Measurements from ENCODE around the gene SUSD1.

SUSD1 gene

GRCh38 chr9:112035166-112035826, 139.8 kb downstream of the SUSD1 start:
- no peak for DNase-seq

DNA sequence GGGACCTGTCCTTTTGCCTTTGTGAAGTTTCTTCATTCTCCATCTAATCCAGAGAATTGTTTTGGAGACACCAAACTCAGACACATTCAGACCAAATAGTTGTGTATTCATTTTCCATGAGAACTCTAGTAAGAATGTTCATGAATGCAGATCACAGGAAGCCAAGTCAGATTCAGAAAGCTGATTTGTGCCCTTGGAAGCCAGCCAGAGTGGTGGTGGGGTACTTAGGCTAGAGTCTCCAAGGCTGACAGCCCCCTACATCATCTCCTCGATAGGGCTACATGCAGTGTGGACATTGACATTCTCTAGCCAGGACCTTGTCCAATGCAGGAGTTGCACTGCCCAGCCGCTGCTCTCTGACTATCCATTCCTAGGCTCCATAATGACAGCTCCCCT, 140.9 kb downstream of the SUSD1 start:
- DNase-seq: no peak

GRCh38 chr9:112033237-112034215, 141.6 kb downstream of the SUSD1 start:
- DNase-seq: no peak

DNA sequence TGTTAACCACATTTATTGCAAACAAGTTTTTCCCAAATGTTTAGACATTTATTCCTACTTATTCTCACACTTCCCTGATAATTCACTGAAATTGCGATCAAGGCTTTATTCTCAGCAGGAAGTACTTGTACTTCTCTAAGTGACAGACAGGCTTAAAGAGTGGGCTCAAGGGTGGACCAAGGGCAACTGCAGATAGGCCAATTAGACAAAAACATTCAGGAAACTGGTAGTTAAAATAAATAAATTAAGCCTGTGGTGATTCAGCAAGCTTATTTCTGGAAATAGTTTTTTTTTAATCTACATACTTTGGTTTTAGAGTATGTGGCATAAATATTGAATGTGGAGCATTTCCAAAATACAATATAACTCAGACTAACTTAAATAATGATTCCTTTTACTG, 142.4 kb downstream of the SUSD1 start:
- no peak for DNase-seq

- no peak for DNase-seq
Measured at GRCh38 chr9:112032009-112032408, 143.1 kb downstream of the SUSD1 start.

DNA sequence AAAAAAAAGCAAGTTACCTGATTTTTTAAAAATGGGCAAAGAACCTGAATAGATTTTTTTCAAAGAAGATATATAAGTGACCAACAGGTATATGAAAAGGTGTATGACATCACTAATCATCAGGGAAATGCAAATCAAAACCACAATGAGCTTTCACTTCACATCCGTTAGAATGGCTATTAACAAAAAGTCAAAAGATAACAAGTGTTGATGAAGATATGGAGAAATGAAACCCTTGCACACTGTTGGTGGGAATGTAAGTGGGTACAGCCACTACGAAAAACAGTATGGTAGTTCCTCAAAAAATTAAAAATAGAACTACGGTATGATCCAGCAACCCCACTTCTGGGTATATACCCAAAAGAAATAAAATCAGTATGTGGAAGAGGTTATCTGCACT, 143.7 kb downstream of the SUSD1 start:
- no peak for DNase-seq

GRCh38 chr9:112029921-112030444, 145.1 kb downstream of the SUSD1 start:
- DNase-seq: no peak

DNA sequence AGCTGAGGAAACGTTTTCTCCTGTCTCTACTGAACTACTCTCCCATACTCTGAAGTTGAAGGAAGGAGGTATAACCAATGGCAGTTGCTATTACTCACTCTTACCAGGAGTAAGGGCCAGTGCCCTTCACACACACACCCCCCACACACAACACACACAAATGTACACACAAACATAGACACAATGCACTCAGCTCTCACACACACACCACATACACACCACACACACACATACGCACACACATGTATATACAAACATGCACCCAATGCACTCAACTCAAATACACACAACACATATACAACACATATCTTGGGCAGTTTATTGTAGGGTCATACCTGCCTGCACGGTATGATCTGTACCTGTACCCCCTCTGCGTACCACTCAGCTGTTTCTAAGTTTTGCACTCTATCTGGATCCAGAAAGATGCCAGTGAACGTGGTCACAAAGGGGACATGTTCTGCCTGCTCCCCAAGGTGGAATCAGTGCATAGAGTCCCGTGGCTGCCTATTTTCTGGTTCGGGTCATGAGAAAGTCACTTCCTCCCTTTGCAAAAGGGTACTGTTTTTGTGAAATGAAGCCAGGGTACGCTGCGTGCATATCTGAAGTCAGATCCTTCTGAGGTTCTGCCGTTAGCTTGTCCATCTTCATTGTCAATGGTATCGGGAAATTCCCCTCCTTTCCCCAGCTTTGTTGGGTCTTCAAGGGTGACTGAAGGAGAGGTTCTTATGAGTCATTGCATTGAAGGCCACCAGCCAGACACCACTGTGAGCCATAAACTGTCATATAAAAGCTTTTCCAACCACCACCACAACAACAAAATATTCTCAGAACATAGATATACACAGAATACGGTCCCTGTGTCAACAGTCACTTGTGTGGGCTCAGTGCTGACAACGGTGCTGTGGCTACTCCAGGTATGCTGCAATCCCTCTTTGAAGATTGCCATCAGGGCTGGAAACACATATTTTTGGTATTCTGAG, 146.6 kb downstream of the SUSD1 start:
- DNase-seq: no peak

GRCh38 chr9:112025850-112026249, 149.2 kb downstream of the SUSD1 start:
- no peak for DNase-seq

DNA sequence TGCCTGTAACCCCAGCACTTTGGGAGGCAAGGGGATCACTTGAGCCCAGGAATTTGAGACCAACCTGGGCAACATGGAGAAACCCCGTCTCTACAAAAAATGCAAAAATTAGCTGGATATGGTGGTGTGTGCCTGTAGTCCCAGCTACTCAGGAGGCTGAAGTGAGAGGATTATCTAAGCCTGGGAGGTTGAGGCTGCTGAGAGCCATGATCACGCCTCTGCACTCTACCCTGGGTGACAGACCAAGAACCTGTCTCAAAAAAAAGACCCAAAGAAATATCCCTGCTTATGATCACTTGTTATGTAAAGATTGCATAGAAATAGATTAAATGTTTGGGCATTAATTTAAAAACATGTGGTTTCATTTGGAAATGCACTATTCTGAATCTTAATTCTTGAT, 153.4 kb downstream of the SUSD1 start:
- no peak for DNase-seq

DNA sequence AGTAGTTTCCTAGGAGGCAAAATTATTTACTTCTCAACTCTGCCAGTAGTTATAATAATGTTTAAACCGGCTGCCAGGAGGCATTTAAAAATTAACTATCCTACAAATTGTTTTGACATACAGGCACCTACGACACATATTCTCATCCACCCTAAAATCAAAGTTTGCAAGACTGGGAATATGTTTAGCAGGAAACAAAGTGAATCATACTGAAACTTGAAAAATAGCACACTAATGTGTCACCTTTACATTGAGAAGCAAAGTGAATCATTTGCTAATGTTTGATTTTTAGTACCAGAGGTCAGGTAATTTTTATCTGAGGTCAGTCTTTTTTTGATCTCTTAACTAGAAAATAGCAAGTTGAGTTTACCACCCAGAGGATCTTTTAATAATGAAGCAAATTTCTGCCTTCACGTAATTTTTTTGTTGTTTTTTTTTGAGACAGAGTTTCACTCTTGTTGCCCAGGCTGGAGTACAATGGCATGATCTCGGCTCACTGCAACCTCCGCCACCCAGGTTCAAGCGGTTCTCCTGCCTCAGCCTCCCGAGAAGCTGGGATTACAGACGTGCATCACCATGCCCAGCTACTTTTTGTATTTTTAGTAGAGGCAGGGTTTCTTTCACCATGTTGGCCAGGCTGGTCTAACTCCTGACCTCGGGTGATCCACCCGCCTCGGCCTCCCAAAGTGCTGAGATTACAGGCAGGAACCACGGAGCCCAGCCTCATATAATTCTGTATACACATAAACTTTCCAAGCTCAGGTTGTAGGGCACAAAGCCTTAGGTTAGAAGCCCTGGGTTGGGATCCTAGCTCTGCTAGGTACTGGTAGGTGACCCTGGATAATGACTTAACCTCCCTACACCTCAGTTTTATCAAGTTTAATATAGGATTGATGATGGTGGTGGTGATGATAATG, 154.2 kb downstream of the SUSD1 start:
- DNase-seq: no peak

DNA sequence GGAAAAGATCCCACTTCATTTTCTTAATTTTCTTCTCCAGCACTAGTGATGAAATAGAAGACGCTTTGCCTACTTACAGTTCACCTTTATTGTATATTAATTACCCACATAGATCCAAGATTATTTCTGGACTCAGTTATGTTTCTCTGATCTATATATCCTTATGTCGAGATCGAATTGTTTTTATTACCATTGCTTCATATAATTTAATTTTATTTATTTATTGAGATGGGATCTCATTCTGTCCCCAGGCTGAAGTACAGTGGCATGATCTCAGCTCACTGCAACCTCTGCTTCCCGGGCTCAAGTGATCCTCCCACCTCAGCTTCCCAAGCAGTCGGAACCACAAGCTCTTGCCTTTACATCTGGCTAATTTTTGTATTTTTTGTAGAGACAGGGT, 157.2 kb downstream of the SUSD1 start:
- DNase-seq: no peak

DNA sequence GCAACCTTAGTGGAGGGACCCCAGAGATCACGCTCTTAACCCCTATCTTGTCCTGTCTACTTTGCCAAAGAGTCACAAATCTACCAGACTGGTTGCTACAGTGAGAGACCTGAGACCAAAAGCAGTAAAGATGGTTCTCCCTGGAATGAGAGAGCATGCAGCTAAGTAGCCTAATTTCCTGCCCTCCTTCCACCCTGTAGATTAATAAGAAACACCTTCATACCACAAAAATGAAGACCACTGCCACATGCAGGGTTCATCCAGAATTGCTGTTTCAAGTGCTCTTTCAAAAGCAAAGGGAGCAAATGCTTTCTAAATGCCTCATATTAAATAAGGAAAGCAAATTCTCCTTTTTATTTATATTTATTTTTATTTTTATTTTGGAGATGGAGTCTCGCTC, 159.4 kb downstream of the SUSD1 start:
- DNase-seq: no peak

DNA sequence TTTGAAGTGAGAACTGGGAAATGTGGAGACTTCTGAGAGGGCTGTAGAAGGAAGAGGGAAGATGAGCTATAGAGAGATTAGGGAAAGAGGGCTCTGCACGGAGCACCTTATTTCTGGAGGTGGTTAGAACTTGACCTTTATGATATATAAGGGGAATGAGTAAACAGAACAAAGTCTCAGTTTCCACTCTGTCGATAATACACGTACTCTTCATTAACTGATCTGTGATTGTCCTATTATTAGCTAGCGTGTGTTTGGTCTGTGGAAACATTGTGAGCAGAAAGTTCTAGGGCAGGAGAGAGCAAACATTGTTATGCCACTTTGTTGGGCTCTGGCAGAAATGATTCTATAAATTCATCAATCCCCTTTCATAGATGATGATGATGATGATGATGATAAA, 159.9 kb downstream of the SUSD1 start:
- no peak for DNase-seq

DNA sequence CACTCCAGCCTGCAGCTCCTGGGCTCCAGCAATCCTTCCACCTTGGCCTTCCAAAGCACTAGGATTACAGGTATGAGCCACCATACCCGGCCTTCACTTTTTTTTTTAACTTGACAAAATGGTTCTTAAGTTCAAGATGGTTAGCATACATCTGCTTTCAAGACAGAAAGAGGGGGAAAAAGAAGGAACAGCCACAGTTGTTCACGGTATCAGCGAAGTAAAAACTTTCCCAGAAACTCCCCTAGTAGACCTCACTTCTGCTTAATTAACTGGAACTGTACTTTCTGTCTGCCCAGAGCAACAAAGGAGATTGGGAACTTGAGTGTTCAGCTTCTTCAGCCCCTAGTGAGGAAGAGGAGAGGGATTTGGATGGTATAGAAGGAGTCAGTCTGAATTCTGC, 161.8 kb downstream of the SUSD1 start:
- no peak for DNase-seq

DNA sequence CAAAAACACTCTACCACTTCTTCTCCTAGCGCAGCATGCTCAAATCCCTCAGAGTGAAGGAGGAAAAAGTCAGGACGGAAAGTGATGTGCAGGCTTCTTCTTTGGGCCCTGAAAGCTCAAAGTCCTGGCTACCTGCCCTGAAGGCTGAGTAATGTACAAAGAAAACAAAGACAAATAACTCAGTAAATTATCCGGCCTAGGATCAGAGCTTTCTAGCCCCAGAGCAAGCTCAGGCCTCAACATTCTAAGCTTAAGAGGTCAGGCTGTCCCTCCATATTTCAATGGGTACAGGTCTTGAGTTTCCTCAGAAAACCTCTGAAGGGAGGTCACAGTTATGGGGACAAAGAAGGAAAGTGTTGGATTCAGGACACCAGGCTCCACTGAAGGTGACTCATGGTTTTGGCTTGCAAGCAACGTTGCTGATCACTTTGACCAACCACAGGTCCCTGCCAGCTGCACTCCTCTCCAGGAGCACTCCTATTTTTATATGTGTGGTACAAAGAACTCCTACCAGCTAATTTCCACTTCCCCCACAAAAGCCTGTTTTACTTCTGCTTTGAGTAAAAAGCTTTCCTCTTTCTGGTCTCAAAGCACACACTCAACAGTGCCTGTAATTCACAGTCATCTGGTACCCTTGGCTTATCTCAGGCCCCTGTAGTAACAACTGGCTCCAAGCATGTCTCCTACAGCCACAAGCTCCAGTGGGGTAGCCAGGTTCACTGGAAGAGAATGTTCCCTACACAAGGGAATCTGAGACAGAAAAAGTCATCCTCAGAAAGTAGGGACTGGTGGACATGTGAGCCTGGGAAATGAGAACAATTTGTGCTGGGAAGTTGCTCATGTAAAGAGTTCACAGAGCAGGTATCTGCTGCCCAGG, 162.8 kb downstream of the SUSD1 start:
- no peak for DNase-seq

DNA sequence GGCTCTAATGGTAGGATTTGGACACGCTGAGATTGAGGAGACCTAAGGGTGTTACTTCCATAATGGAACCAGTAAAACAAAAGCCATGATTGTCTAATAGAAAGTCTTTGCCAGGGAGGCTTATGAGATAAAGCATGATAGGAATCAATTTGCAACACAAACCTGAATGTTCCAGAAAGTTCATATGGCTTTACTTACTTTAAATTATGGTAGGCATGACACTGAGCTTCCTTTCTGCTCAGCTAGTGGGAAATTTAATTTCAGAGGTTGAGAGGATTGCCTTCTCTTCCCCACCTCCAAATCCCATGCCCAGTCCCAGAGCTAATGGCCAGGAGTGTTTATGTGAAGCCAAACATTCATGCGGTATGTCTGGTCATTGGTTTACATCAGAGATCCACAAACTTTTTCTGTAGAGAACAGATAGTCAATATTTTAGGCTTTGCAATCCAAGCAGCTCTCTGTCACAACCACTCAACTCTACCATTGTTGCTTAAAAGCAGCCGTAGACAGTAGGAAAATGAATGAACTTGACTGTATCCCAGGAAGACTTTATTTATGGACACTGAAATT, 164.0 kb downstream of the SUSD1 start:
- no peak for DNase-seq

DNA sequence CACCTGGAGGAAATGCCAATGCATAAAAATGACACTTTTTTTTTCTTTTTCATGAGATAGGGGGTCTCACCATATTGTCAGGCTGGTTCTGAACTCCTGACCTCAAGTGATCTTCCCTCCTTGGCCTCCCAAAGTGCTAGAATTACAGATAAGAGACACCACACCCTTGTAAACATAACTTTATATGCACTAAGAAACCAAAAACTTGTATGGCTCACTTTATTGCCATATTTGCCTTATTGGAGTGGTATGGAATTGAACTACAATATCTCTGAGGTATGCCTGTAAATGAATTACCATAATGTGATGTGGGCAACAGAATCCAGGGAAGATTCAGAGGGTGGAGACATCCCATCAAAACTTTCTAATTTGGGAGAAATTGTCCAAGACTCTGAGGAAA, 164.6 kb downstream of the SUSD1 start:
- DNase-seq: no peak

DNA sequence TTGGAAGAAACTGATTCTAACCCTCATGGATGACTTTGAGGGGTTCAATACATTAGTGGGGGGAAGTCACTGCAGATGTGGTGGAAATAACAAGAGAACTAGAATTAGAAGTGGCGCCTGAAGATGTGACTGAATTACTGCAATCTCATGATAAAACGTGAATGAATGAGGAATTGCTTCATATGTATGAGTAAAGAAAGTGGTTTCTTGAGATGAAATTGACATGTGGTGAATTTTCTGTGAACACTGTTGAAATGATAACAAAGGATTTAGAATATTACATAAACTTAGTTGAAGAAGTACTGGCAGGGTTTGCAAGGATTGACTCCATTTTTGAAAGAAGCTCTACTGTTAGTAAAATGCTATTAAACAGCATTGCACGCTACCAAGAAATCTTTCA, 165.4 kb downstream of the SUSD1 start:
- DNase-seq: no peak

GRCh38 chr9:112007575-112008240, 167.4 kb downstream of the SUSD1 start:
- DNase-seq: no peak
